Measurements from ENCODE around the gene CLIC2.

The CLIC2 gene

GRCh38 chrX:155262970-155263754, 71.3 kb downstream of the CLIC2 start:
- no peak for DNase-seq (ENCODE audit: low read depth in 2 of 2)

- DNase-seq (ENCODE audit: low read depth in 2 of 2) = no peak
Measured at GRCh38 chrX:155259752-155260151, 74.7 kb downstream of the CLIC2 start.

- no peak for DNase-seq (ENCODE audit: low read depth in 2 of 2)
Measured at GRCh38 chrX:155251391-155251790, 83.0 kb downstream of the CLIC2 start.

- DNase-seq (ENCODE audit: low read depth in 2 of 2) = no peak
Measured at GRCh38 chrX:155247497-155247896, 86.9 kb downstream of the CLIC2 start.

- no peak for DNase-seq (ENCODE audit: low read depth in 2 of 2)
Measured at GRCh38 chrX:155246748-155247147, 87.7 kb downstream of the CLIC2 start.

GRCh38 chrX:155242300-155242699, 92.1 kb downstream of the CLIC2 start:
- DNase-seq (ENCODE audit: low read depth in 2 of 2) = no peak

- DNase-seq (ENCODE audit: low read depth in 2 of 2) = no peak
Measured at GRCh38 chrX:155237719-155238118, 96.7 kb downstream of the CLIC2 start.

- DNase-seq (ENCODE audit: low read depth in 2 of 2) = no peak
Measured at GRCh38 chrX:155235891-155236290, 98.5 kb downstream of the CLIC2 start.

- no peak for DNase-seq (ENCODE audit: low read depth in 2 of 2)
Measured at GRCh38 chrX:155231163-155231562, 103.3 kb downstream of the CLIC2 start.

Measured in stimulated activated CD4-positive, alpha-beta T cell treated with anti-CD3 and anti-CD28 coated beads, Interleukin-15, amount 100 ng/mL, for 48 hours (primary cell).